Brain pericyte (primary cell): ENCODE results near the gene PPP2R2C.

Source experiments
- DNase-seq: peaks from one replicate; pipeline ENCODE4 v3.0.0-alpha.2; 2012; ENCODE audit warnings: low read depth, low spot score

PPP2R2C gene

DNA sequence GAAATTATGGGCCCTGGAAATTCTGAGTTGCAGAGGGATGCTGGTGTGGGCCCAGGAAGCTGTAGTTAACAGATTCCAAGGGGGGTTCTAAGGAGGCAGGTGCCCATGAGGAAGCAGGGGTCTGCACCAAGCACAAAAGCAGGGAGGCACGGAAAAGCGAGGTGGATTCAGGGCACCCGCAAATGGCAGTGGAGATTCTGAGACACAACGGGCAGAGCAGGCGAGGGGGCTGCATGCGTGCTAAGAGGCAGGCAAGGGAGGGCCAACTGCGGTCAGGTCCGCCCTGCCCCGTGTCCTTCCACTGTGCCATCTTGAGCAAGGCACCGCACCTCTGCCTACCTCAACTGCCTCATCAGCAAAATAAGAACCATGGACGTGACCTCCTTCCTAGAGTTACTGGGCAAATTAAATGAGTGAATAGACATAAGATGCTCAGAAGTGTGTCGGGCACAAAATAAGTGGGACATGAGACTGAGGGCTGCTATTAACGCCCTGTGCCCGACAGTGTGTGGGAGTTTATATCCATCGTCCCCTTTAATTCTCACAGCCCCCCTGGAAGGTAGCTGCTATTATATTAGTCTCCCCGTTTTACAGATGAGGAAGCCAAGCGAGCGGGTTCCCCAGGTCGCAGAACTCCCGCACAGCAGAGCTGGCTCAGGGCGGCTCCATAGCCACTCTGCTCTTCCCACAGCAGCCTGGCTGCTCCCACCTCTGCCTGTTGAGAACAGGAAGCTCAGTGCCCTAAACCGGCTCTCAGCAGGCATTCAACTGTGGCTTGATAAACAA, 67.6 kb downstream of the PPP2R2C start:
- no peak for DNase-seq

DNA sequence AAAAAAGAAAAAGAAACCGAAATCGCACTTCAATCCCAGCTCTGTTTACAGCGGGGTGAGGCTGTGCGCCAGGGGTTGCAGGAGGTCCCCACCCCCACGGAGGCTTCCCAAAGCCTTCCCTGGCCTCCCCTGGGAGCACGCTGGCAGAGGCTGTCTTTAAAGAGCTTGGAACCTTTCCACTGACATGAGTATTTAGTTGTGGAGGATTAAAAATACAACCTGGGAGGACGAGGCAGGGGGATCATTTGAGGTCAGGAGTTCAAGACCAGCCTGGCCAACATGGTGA, 69.1 kb downstream of the PPP2R2C start:
- DNase-seq: no peak

DNA sequence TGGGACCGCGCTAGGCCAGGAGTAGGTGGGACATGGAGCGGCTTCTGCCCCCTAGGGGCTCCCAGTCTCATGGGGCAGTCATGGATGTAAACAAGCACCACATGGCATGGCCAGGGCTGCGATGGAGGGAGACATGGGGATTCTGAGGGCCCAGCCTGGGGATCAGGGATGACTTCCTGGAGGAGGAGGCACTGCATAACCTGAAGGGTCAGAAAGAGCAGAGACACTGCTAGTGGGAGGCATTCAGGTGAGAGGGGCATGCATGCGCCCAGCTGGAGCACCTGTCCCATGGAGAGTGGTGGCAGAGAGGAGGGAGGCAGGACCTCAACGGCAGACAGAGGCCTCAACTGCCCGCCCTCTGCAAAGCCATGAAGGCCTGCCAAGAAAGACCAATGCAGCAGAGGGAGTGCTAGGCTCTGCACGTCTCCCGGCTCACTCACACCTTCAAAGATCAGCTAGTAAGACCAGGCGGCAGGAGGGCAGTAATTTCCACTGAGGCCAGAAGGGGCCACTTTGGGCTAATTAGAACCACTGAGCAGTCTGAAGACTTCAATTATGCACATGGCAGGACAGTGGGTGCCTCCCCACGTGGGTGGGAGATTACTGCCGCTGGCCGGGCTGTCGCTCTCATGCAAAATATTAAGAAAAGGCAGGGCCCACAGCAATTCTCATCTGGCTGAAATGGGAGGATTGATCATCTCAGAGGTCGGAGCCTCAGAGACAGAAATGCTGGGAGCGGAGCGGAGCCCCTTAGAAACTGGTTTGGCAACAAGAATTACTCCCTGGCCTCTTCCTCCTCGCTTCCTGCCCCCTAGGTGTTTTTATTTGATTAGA, 69.6 kb downstream of the PPP2R2C start:
- no peak for DNase-seq

DNA sequence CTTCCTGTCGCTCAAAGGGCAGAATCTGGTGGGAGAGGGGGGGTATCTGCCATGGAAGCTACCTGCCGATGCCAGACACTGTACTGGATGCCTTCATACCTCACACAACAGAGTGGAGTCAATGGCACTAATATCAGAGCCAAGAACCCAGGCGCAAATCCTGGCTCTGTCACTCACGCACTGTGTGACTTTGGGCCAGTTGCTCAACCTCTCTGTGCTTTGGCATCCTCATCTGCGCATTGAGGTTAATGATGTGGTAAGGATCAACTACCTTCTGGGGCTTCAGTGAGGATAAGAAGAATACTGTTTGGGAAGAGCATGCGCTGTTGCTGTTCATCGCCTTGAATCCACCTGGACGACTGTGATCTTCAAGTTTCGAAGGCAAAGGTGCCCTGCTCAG, 70.6 kb downstream of the PPP2R2C start:
- no peak for DNase-seq

DNA sequence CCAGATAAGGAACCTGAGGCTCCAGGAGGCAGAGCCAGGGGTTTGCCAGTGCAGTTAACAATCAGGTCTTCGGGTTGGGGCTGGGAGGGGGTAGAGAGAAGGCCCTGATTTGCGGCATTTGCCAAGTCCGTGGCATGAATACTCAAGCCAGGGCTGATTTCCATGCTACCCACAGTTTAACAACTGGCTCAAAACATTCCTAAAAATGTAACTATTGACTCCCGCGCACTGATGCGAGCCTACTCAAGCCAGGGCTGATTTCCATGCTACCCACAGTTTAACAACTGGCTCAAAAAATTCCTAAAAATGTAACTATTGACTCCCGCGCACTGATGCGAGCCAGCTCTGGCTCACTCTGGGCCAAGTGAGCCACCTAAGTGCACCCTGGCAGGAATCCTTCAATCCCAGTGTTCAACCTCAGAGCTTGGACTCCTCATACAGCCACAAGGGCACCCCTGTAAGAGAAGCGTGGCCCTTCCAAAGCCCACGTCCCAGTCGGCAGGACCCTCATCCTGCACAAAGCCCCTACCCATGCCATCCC, 75.6 kb downstream of the PPP2R2C start:
- DNase-seq: no peak

DNA sequence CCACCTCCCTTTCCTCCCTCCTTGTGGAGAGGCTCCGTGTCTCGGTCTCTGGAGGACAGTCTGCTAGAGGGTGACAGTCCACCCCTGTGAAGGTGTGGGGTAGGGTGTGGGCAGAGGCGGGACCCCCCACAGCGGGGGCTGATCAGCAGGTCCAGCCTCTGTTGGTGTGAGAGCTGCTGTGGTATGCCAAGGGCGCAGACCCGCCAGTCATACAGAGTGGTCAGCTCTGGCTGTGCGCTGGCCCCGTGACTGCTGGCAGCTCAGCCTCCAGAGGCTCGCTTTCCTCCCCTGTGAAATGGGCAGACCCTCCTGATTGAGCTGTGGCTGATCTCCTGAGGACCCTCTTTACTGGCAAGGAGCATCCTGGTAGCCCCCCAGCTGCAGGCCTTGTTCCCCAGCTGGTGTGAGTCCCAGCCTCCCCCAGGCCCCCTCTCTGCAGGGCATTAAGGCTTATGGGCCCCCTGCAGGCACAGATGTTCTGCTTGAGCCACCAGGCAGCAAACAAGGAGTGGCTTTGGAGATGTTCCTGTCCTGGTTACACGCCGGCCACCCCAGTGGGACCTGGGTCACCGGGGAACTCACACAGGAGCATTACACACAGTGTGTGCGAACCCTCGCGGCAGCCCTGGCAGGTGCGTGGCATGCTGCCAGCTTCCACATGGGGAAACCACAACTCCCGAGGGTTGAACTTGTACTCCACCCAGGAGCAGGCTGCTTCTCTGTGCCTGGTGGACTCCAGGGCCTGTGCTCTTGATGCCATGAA, 76.8 kb downstream of the PPP2R2C start:
- no peak for DNase-seq

DNA sequence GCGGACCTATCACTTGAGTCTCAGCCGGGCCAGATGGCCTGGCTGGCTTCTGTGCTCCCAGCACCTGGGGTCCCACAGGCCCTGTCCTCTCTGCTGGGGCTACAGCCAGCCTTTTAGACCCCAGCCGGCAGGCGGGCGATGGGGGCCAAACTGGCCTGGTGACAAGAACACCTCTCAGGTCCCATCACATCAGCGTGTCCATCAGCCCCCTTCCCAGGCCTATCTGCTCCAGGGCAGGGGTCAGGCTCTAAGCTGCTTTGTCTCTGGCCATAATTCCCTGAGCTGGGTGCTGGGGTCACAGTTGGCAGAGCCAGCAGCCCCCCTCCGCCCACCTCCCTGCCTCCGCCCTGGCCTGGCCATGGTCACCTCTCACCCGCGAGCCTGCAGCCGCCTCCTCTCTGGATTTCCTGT, 77.7 kb downstream of the PPP2R2C start:
- no peak for DNase-seq

DNA sequence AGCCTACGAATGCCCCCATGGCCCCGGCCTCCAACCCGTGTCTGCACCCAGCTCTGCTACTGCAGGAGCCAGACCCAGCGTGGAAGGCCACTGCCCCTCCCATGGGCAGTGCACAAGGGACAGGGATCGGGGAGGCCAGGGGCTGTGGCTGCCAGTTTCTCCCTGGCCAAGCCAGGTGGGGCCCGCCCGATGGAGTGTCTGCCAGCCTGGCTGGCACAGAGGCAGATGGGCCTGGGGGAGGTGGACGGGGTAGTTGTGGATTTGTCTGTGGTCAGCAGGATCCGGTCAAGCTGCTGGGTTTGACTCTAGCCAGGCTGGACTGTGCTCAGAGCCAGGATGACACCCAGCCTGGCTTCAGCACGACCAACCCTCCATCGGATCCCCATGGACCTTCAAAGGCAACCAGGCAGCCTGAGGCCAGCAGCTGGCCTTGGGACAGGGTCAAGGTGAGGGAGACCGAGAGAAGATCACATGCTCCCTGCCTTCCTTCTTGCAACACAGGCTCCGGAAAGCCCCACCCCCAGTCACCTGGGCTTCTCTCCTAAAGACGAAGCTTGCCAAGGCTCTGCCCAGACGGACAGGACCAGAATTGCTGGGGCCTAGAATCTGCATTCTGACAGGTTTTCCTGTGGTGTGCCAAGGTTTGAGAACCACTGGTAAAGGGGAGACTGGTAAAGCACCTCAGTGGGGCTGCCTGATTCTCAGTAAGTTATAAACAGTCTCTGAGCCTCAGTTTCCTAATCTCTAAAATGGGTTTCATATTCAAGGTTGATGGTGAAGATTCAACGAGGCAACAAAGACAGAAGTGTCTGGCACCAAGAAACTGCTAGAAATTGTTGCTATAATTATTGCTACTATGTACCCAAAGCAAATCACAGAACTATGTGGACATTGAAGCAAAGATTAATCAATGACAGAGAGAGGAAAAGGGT, 78.6 kb downstream of the PPP2R2C start:
- no peak for DNase-seq

DNA sequence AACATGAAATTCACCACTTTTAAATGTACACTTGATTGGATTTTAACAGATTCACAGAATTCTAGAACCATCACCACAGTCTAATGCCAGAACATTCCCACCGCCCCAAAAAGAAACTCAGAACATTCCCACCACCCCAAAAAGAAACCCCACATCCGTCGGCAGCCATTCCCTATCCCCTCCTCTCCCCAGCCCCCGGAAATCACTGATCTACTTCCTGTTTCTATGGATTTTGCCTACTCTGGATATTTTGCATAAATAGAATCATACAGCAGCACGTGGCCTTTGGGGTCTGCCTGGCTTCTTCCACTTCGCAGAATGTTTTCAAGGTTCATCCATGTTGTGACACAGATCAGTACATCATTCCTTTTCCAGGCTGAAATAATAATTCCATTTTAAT, 79.3 kb downstream of the PPP2R2C start:
- no peak for DNase-seq

DNA sequence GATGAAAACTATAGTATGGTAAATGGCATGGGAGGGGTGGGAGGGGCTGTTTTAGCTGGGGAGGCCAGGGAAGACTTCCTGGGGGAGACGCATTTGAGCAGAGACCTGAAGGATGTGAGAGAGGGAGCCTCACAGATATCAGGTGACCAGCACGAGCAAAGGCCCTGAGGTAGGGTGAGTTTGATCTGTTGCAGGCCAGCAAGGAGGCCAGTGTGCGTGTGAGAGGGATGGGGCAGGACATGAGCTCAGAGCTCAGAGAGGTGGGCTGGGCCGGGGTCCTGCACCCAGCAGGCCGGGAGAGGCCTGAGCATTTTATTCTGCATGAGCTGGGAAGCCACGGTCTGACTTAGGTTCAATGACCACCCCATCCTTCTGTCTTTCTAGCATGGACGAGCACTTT, 80.0 kb downstream of the PPP2R2C start:
- no peak for DNase-seq

DNA sequence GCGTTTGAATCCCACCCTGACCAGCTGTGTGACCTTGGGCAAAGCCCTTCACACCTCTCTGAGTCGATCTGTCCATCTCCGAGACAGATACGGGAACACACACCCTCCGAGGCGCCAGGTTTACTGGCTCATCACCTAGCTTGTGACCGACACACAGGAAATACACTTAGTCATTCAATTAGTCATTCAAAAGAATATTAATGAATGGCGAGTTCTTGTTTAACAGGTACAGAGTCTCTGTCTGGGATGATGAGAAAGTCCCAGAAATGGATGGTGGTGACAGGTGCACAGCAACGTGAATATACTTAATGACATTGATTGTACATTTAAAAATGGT, 80.6 kb downstream of the PPP2R2C start:
- DNase-seq: no peak

DNA sequence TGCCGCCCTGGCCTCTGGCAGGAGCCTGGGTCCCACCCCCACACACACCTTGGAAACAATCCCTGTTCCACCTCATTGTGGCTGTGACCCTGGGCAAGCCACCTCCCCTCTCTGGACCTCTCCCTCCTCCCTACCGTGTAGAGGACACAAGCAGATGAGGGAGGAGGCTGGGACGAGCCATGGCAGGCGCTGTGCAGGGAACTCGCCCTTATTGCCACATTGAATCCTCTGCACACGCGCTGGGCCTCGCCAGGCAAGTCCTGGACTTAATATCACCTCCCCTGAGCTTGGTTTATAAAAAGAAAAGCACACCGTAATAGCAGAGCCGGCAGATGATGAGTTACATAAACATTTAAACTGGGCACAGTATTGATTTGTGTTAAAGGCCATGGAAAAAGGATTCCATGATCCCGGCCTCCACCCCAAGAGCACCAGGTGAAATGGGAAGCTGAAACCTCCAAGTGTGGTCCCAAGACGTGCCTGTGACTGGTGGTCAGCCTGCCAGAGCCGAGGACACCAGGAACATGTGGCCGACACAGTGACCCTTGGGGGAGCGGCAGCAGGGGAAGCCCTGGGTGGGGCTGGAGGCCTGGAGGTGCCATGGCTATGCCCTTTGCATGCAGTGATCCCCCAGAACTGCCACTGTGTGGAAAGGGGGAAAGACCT, 81.1 kb downstream of the PPP2R2C start:
- no peak for DNase-seq

DNA sequence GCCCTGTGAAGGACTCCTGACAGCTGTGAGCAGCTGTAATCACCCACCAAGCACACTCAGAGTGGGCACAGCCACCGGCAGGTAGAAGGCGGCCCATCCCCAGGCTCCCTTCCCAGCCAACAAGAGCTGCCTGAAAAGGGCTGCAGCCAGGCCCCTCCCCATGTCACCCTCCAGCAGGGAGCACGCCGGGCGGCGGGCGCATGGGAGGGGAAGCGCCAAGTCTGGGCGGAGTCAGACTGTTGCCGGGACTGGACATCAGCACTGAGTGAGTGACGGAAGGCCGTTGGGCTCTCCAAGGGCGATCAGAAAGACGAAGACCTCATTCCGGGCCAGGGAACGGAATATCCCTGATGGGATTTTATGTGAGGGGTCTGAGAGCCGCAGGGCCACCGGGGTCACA, 82.1 kb downstream of the PPP2R2C start:
- no peak for DNase-seq

DNA sequence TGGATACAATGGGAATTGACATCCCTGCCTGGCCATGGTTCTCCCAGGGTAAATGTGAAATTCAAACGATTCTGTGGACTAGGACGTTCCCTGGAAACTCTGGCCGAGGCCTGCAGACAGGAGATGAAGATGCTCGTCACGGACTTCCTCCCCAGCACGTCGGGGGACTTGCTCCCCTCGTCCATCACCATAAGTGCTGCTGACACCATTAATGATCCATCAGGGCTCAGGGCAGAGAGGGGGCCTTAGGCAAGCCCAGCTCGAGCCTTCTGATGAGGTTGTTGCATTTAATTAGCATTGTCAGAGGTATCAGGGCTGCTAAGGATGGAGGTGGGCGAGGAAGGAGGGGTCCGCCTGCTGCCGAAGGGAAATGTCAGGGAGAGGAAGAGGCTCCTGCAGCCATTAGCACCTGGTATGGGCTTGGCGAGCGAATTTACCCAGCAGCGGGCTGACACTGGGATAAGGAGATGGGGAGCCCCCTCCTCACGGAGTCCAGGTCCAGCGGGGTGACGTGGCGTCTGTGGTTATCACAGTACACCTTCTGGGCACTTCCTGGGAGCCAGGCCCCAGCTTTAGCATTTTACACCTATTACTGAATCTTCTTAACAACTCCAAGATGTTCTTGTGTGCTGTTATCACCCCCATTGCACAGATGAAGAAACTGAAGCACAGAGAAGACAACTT, 83.1 kb downstream of the PPP2R2C start:
- no peak for DNase-seq

DNA sequence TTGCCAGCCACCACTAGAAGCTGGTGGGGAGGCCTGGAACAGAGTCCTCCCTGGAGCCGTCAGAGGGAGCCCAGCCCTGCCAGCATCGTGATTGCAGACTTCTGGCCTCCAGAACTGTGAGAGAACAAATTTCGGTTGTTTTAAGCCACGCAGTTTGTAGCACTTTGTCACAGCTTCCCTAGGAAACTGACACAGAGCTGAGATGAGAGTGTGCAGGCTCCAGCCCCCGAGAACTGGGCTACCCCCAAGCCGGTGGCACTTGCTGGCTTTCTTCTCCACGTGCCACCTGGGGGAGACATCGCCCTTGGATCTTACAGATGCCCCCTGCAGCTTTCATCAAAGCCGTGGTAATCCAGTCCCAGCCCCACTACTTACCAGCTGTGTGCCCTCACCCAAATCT, 83.7 kb downstream of the PPP2R2C start:
- no peak for DNase-seq

DNA sequence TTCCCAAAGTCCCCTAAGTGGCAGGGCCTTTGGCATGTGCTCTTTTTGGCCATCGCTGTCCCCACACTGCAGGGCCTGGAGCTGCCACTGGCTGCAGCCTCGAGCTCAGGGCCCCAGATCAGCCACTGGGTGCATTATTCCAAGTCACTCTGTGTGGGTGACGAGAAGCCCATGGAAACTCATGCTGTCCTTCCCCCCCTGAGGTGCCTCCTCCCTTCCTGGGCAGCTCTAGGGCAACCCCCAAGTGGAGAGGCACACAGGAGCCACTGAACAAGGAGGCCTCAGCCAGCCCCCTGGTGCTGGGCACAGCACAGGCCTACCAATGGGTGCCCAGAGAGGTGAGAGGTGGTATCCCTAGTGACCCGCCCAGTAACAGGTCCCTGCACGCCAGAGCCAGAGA, 84.5 kb downstream of the PPP2R2C start:
- no peak for DNase-seq

DNA sequence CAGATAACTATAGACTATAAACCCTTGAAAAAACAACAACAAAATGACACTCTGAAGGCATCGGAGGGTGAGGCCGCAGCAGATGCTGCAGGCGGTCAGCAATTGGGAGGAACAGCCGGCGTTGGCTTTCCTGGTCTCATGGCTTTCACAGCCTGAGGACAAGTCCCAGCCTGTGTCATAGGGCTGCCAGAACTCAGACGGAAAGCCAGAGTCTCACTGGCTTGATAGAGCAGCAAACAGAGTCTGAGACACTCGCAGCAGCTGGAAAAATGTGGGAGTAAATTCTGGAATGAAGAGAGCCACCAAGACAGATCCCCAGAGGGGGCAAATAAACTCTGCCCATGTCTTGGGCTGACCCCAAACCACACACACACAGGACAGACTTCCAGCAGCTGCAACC, 86.3 kb downstream of the PPP2R2C start:
- no peak for DNase-seq

DNA sequence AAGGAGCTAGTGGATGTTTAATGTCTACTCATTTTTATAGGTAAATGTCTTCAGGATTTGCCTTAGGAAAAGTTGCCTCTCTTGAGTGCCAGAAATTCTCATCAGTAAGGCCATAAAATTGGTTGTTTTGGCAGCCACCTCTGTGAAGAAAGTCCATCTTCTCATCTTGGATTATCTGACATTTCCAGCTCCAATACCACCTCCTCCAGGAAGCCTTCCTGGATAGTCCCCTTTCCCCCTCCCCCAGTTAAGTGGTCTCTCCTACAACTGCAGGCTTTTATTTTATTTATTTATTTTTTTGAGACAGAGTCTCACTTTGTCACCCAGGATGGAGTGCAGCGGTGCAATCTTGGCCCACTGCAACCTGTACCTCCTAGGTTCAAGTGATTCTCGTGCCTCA, 87.1 kb downstream of the PPP2R2C start:
- no peak for DNase-seq

DNA sequence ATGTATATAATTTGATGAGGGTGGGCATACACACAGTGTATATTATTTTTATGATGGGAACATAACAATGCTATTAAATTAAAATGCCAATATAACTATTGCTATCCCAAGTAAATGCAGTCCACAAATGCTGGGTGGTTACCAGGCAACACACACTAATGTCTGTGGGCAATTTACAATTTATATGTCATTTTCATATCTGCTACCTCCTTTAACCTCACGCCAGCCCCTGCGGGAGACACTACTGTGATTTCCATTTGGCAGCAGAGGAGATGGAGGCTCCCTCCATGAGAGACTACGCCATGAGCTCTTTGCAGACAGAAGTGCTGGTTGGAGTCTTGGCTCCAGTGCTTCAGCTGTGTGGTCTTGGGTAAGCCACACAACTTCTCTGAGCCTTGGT, 87.9 kb downstream of the PPP2R2C start:
- no peak for DNase-seq

DNA sequence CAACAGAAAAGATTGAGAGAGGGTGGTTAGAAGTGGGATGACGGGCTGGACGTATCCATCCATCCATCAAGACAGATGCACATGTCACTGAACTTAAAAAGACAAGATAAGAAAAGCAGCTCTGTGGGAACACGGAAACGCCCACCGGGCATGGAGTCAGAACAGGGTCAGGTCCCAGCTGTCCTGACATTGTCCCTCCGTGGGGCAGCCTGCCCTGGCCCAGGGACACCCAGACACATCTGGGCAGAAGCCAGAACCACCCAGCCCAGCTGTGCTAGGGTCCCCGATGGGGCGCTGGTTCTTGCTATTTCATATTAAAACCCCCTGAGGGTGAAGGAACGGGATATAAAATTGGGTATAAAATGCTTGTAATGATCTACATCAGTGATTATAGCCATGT, 88.5 kb downstream of the PPP2R2C start:
- no peak for DNase-seq
